Liver (tissue), 9 donors: ENCODE measurements around the gene SCLY. TPM values are rescaled to one million over a fixed set of nuclear protein-coding genes. Genes with fewer than 3 reads are reported as not detected.

Experiments used
- DNase-seq: peaks from one replicate; pipeline ENCODE4 v3.0.0-alpha.2; 2017; ENCODE audit warnings: low spot score
- H3K27ac ChIP-seq, 2 donors: one replicate each; pipeline ENCODE4 v1.7.0; 2013; ENCODE audit warnings: inconsistent platforms in 2 of 2, low read length in 2 of 2, control low read depth in 1 of 2, low read depth in 1 of 2, mild to moderate bottlenecking in 1 of 2
- H3K27me3 ChIP-seq, 4 donors: one replicate each; pipeline versions ENCODE4 v1.6.1 to v1.7.0; 2013; ENCODE audit warnings: low read length in 3 of 4, inconsistent platforms in 1 of 4, mild to moderate bottlenecking in 1 of 4, moderate library complexity in 1 of 4; ENCODE audit not compliant: control insufficient read depth in 4 of 4, insufficient read depth in 4 of 4
- H3K36me3 ChIP-seq, 4 donors: one replicate each; pipeline versions ENCODE4 v1.6.1 to v1.7.0; 2013; ENCODE audit warnings: low read length in 3 of 4, mild to moderate bottlenecking in 3 of 4, low read depth in 1 of 4, moderate library complexity in 1 of 4; ENCODE audit not compliant: control insufficient read depth in 4 of 4, insufficient read depth in 3 of 4
- H3K4me1 ChIP-seq, 4 donors: one replicate each; pipeline versions ENCODE4 v1.6.1 to v1.7.0; 2013; ENCODE audit warnings: low read length in 3 of 4, mild to moderate bottlenecking in 3 of 4, moderate library complexity in 1 of 4; ENCODE audit not compliant: control insufficient read depth in 4 of 4, insufficient read depth in 4 of 4
- H3K4me3 ChIP-seq, 3 donors: one replicate each; pipeline versions ENCODE4 v1.6.1 to v1.7.0; 2013; ENCODE audit warnings: low read length in 3 of 3, control low read depth in 1 of 3, low read depth in 1 of 3, mild to moderate bottlenecking in 1 of 3
- H3K9ac ChIP-seq, 2 donors: one replicate each; pipeline ENCODE4 v1.7.0; 2013; ENCODE audit warnings: low read length in 2 of 2, mild to moderate bottlenecking in 2 of 2, moderate library complexity in 2 of 2, control low read depth in 1 of 2, low read depth in 1 of 2
- H3K9me3 ChIP-seq, 4 donors: one replicate each; pipeline versions ENCODE4 v1.6.1 to v1.7.0; 2013; ENCODE audit warnings: low read length in 3 of 4; ENCODE audit not compliant: control insufficient read depth in 4 of 4
- EGR1 ChIP-seq, 2 donors: IDR thresholded peaks; 2 replicates each; pipeline ENCODE4 v1.6.1; 2016 to 2018; ENCODE audit warnings: antibody characterized with exemption in 2 of 2, low read depth in 2 of 2
- FOXA1 ChIP-seq: IDR thresholded peaks from 2 replicates; pipeline ENCODE4 v1.6.1; 2016; ENCODE audit warnings: antibody characterized with exemption
- FOXA2 ChIP-seq: IDR thresholded peaks from 2 replicates; pipeline ENCODE4 v1.6.1; 2016; ENCODE audit warnings: antibody characterized with exemption
- GABPA ChIP-seq, 2 donors: IDR thresholded peaks in 1 of 2; conservative IDR thresholded peaks in 1 of 2; 2 replicates each; pipeline ENCODE4 v1.6.1; 2016; ENCODE audit warnings: antibody characterized with exemption in 2 of 2, mild to moderate bottlenecking in 1 of 2, moderate library complexity in 1 of 2
- HNF4A ChIP-seq, 2 donors: conservative IDR thresholded peaks; 2 replicates each; pipeline ENCODE4 v1.6.1; 2016; ENCODE audit warnings: antibody characterized with exemption in 2 of 2, mild to moderate bottlenecking in 2 of 2
- HNF4G ChIP-seq: IDR thresholded peaks from 2 replicates; pipeline ENCODE4 v1.6.1; 2016; ENCODE audit warnings: antibody characterized with exemption
- JUND ChIP-seq, 2 donors: IDR thresholded peaks; 2 replicates each; pipeline ENCODE4 v1.6.1; 2016; ENCODE audit warnings: antibody characterized with exemption in 2 of 2
- NR2F2 ChIP-seq: IDR thresholded peaks from 2 replicates; pipeline ENCODE4 v1.6.1; 2016; ENCODE audit warnings: antibody characterized with exemption
- RAD21 ChIP-seq, 2 donors: IDR thresholded peaks; 2 replicates each; pipeline ENCODE4 v1.6.1; 2016; ENCODE audit warnings: antibody characterized with exemption in 2 of 2, mild to moderate bottlenecking in 2 of 2
- RXRA ChIP-seq, 2 donors: IDR thresholded peaks; 2 replicates each; pipeline ENCODE4 v1.6.1; 2017 to 2018; ENCODE audit warnings: antibody characterized with exemption in 2 of 2, mild to moderate bottlenecking in 1 of 2
- SP1 ChIP-seq: IDR thresholded peaks from 2 replicates; pipeline ENCODE4 v1.6.1; 2018; ENCODE audit warnings: antibody characterized with exemption, mild to moderate bottlenecking
- TAF1 ChIP-seq: conservative IDR thresholded peaks from 2 replicates; pipeline ENCODE4 v1.6.1; 2016; ENCODE audit warnings: antibody characterized with exemption, mild to moderate bottlenecking
- YY1 ChIP-seq: IDR thresholded peaks from 2 replicates; pipeline ENCODE4 v1.6.1; 2016; ENCODE audit warnings: antibody characterized with exemption, mild to moderate bottlenecking
- WGBS: extraction: QIAGEN DNeasy Blood & Tissue Kit; methylation state at CpG from one replicate; pipeline ENCODE4 v1.1.7; 2013; 5-methylcytosine and 5-hydroxymethylcytosine counted together
- polyA plus RNA-seq, 2 donors: library from polyadenylated mRNA; stranded (reverse) in 1 of 2; unstranded in 1 of 2; fragments of 200-250 nt in 1 of 2; fragments of >200 nt in 1 of 2; fragmentation: Nextera tagmentation in 1 of 2; extraction: Ambion mirVana in 1 of 2; gene quantifications; one replicate each; pipeline versions ENCODE4 v1.2.1 to v1.2.3, GENCODE V29; 2013 to 2015
- total RNA-seq, 2 donors: library from RNA; depleted of rRNA; stranded (reverse); fragments of >200 nt; gene quantifications; one replicate each; pipeline ENCODE4 v1.2.3, GENCODE V29; 2014
- TF ChIP-seq, protein P1 (sequence below): fragments of 150-350 bp; IDR thresholded peaks from 2 replicates; pipeline ENCODE4 v1.5.1; 2017; ENCODE audit warnings: improper control_type of control experiment, low read depth, low read length; ENCODE audit not compliant: missing input control
- TF ChIP-seq, protein P2 (sequence below): IDR thresholded peaks from 2 replicates; pipeline ENCODE4 v1.6.1; 2016; ENCODE audit warnings: antibody characterized with exemption
- TF ChIP-seq, protein P3 (sequence below): IDR thresholded peaks from 2 replicates; pipeline ENCODE4 v1.6.1; 2016; ENCODE audit warnings: antibody characterized with exemption
- TF ChIP-seq, protein P4 (sequence below): IDR thresholded peaks from 2 replicates; pipeline ENCODE4 v1.6.1; 2016; ENCODE audit warnings: antibody characterized with exemption
- TF ChIP-seq, protein P5 (sequence below): IDR thresholded peaks from 2 replicates; pipeline ENCODE4 v1.6.1; 2016; ENCODE audit warnings: antibody characterized with exemption, mild to moderate bottlenecking
- donor health status: healthy.
- donor health status: healthy.
- donor health status: healthy.
- donor health status: healthy.
- donor health status: healthy.

Gene SCLY
- total and polyA plus RNA-seq, 4 donors = 21.6 to 39.2 (median 25.0) TPM

DNA sequence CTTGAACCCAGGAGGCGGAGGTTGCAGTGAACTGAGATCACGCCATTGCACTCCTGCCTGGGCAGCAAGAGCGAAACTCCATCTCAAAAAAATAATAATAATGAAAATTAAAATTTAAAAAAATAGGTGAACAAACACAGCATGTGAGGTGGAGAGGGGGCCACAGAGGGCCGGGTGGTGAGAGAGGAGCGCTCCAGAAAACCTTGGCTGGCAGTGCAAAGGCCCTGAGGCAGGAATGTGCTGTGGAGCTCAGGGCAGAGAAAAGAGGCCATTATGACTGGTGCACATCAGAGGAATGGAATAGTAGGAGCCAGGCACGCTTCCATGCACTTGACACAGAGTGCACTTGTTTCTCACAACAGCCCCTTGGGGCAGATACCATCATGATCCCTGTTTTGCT, 21.6 kb upstream of the SCLY start:
- no peaks in the 10 kb centered on the region for H3K4me1 ChIP-seq
- DNase-seq = no peak
- H3K27ac ChIP-seq = no peak overlapping the region
- H3K27me3 ChIP-seq = no peaks in the 10 kb centered on the region
- H3K9me3 ChIP-seq = no peaks in the 10 kb centered on the region
- 95% methylated on average over 6 of the region's 6 CpGs for WGBS
- H3K4me3 ChIP-seq = no peak overlapping the region
- H3K36me3 ChIP-seq = peaks cover 8 to 42% (median 22%) of the 10 kb centered on the region in 4 donors
- no peak for TF ChIP-seq HNF4G
- no peak for TF ChIP-seq FOXA2
- TF ChIP-seq, protein P1, sequence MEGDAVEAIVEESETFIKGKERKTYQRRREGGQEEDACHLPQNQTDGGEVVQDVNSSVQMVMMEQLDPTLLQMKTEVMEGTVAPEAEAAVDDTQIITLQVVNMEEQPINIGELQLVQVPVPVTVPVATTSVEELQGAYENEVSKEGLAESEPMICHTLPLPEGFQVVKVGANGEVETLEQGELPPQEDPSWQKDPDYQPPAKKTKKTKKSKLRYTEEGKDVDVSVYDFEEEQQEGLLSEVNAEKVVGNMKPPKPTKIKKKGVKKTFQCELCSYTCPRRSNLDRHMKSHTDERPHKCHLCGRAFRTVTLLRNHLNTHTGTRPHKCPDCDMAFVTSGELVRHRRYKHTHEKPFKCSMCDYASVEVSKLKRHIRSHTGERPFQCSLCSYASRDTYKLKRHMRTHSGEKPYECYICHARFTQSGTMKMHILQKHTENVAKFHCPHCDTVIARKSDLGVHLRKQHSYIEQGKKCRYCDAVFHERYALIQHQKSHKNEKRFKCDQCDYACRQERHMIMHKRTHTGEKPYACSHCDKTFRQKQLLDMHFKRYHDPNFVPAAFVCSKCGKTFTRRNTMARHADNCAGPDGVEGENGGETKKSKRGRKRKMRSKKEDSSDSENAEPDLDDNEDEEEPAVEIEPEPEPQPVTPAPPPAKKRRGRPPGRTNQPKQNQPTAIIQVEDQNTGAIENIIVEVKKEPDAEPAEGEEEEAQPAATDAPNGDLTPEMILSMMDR = no peak
- TF ChIP-seq HNF4A (conservative IDR thresholded peaks at IDR 0.05) = no peak
- TF ChIP-seq SP1 = no peak
- TF ChIP-seq, protein P2, sequence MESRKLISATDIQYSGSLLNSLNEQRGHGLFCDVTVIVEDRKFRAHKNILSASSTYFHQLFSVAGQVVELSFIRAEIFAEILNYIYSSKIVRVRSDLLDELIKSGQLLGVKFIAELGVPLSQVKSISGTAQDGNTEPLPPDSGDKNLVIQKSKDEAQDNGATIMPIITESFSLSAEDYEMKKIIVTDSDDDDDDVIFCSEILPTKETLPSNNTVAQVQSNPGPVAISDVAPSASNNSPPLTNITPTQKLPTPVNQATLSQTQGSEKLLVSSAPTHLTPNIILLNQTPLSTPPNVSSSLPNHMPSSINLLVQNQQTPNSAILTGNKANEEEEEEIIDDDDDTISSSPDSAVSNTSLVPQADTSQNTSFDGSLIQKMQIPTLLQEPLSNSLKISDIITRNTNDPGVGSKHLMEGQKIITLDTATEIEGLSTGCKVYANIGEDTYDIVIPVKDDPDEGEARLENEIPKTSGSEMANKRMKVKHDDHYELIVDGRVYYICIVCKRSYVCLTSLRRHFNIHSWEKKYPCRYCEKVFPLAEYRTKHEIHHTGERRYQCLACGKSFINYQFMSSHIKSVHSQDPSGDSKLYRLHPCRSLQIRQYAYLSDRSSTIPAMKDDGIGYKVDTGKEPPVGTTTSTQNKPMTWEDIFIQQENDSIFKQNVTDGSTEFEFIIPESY = no peak
- no peak for TF ChIP-seq YY1
- TF ChIP-seq EGR1 (IDR thresholded peaks at IDR 0.05; ENCODE audit: low read depth in 2 of 2) = no peak
- TF ChIP-seq JUND (IDR thresholded peaks at IDR 0.05) = no peak
- TF ChIP-seq RXRA (IDR thresholded peaks at IDR 0.05) = no peak
- no peak for TF ChIP-seq FOXA1
- TF ChIP-seq, protein P3, sequence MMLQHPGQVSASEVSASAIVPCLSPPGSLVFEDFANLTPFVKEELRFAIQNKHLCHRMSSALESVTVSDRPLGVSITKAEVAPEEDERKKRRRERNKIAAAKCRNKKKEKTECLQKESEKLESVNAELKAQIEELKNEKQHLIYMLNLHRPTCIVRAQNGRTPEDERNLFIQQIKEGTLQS = no peak
- no peak for TF ChIP-seq GABPA (IDR thresholded peaks at IDR 0.05 in 1 of 2, conservative IDR thresholded peaks at IDR 0.05 in 1 of 2)
- TF ChIP-seq, protein P4, sequence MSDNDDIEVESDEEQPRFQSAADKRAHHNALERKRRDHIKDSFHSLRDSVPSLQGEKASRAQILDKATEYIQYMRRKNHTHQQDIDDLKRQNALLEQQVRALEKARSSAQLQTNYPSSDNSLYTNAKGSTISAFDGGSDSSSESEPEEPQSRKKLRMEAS = no peak
- no peak for TF ChIP-seq RAD21 (IDR thresholded peaks at IDR 0.05)
- H3K9ac ChIP-seq = no peak overlapping the region

DNA sequence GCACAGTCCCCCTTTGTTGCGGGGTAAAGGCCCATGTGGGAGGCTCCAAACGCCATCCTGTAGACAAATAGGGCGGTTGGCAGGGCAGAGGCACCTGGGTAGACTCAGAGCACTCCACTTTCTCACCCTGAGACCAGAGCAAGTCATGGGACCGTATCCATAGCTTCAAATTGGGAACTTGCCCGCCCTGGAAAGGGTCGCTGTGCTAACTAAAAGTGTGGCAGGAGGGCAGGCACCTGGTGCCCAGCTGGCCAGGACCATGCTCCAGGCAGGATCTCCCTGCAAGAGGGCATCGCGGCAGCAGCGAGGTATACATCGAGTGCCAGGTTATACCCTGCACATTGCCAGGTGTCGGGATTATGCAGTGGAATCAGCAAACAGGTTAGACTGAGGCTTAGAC, 20.8 kb upstream of the SCLY start:
- Histone ChIP-seq H3K9me3 (no peaks in the 10 kb centered on the region), H3K27ac (no peak overlapping the region), H3K27me3 (no peaks in the 10 kb centered on the region), H3K36me3 (peaks cover 8 to 42% (median 22%) of the 10 kb centered on the region in 4 donors), H3K4me3 (no peak overlapping the region), H3K4me1 (no peaks in the 10 kb centered on the region), H3K9ac (no peak overlapping the region)
- 97% methylated on average over 11 of the region's 11 CpGs for WGBS
- no peak for DNase-seq
- TF ChIP-seq FOXA2 (no peak), SP1 (no peak), GABPA (IDR thresholded peaks at IDR 0.05 in 1 of 2, conservative IDR thresholded peaks at IDR 0.05 in 1 of 2) (no peak), NR2F2 (no peak), HNF4A (conservative IDR thresholded peaks at IDR 0.05) (no peak), TAF1 (no peak), RAD21 (IDR thresholded peaks at IDR 0.05) (no peak), HNF4G (no peak), JUND (IDR thresholded peaks at IDR 0.05) (no peak), YY1 (no peak), FOXA1 (no peak), RXRA (IDR thresholded peaks at IDR 0.05) (no peak), EGR1 (IDR thresholded peaks at IDR 0.05; ENCODE audit: low read depth in 2 of 2) (no peak)
- TF ChIP-seq, protein P5, sequence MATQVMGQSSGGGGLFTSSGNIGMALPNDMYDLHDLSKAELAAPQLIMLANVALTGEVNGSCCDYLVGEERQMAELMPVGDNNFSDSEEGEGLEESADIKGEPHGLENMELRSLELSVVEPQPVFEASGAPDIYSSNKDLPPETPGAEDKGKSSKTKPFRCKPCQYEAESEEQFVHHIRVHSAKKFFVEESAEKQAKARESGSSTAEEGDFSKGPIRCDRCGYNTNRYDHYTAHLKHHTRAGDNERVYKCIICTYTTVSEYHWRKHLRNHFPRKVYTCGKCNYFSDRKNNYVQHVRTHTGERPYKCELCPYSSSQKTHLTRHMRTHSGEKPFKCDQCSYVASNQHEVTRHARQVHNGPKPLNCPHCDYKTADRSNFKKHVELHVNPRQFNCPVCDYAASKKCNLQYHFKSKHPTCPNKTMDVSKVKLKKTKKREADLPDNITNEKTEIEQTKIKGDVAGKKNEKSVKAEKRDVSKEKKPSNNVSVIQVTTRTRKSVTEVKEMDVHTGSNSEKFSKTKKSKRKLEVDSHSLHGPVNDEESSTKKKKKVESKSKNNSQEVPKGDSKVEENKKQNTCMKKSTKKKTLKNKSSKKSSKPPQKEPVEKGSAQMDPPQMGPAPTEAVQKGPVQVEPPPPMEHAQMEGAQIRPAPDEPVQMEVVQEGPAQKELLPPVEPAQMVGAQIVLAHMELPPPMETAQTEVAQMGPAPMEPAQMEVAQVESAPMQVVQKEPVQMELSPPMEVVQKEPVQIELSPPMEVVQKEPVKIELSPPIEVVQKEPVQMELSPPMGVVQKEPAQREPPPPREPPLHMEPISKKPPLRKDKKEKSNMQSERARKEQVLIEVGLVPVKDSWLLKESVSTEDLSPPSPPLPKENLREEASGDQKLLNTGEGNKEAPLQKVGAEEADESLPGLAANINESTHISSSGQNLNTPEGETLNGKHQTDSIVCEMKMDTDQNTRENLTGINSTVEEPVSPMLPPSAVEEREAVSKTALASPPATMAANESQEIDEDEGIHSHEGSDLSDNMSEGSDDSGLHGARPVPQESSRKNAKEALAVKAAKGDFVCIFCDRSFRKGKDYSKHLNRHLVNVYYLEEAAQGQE = no peak
- TF ChIP-seq, protein P4 = no peak
- TF ChIP-seq, protein P3 = no peak
- TF ChIP-seq, protein P1 = no peak
- TF ChIP-seq, protein P2 = no peak
